IMR-90 (cell line): ENCODE measurements around the gene FAM78B.

Experiments
- CEBPB ChIP-seq: IDR thresholded peaks from 2 replicates; pipeline ENCODE4 v1.6.1; 2012; ENCODE audit warnings: low read depth, low read length, improper control_type of control experiment
- CTCF ChIP-seq: conservative IDR thresholded peaks from 2 replicates; pipeline ENCODE4 v1.5.1; 2012; ENCODE audit warnings: mild to moderate bottlenecking, low read depth, low read length, improper control_type of control experiment
- MAFK ChIP-seq: IDR thresholded peaks from 2 replicates; pipeline ENCODE4 v1.6.1; 2012; ENCODE audit warnings: low read depth, low read length, improper control_type of control experiment
- POLR2A ChIP-seq: IDR thresholded peaks from 2 replicates; pipeline ENCODE4 v1.6.1; 2012; ENCODE audit warnings: mild to moderate bottlenecking, low read depth, low read length
- RAD21 ChIP-seq: IDR thresholded peaks from 2 replicates; pipeline ENCODE4 v1.6.1; 2012; ENCODE audit warnings: low read length, improper control_type of control experiment
- RFX5 ChIP-seq: IDR thresholded peaks from 2 replicates; pipeline ENCODE4 v1.8.0; 2012; ENCODE audit warnings: low read depth, mild to moderate bottlenecking, low read length, moderate library complexity
- SMC3 ChIP-seq: fragments of 150-350 bp; IDR thresholded peaks from 2 replicates; pipeline ENCODE4 v1.6.1; 2016; ENCODE audit warnings: low read depth, mild to moderate bottlenecking, antibody characterized with exemption, low read length, moderate library complexity

- TF ChIP-seq CTCF: no peak
- TF ChIP-seq CEBPB: no peak
- TF ChIP-seq MAFK: no peak
- no peak for TF ChIP-seq SMC3
- TF ChIP-seq POLR2A: no peak
- TF ChIP-seq RAD21: no peak
- TF ChIP-seq RFX5: no peak
Observed at GRCh38 chr1:166166698-166167571, at the start of gene FAM78B.
